CD4-positive, alpha-beta T cell treated with Interleukin-10 for 1 hour (primary cell): Measurements from ENCODE around the gene TREML4.
"Not testable (repeated sequence)": the region's sequence is repeated elsewhere in the genome, so short reads cannot be mapped to it uniquely, and the experiment has no call there.

Experiments
- DNase-seq: peaks from one replicate; pipeline ENCODE4 v3.0.0-alpha.2; 2020

Gene TREML4

DNA sequence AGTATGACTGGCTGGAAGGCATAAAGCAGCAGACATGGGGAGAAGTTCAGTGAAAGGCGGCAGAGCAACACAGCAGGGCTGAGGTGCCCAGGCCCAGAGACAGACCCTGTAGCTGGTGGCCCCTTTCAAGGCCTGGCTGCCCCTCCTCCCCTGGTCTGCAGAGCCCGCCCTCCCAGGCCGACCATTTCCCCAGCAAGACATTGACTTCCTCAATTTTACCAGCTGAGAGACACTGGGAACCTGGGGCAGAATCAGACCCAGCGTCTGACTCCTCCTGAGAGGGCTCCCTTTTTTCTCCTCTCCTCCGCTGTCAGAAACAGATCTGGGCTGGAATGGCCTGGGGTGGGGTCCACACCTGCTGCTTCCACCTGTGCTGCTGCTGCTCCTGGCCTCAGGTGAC is at the start of gene TREML4:
TREML4 (plus strand) TSS at position 254 of the 400 bp plus-strand sequence; CDS start at position 333, 79 bp downstream.
- no peak for DNase-seq

- DNase-seq, result no peak
Observed at GRCh38 chr6:41179163-41179562, 49.0 kb upstream of the TREML4 start.

GRCh38 chr6:41181566-41181965 is 46.6 kb upstream of the TREML4 start:
- no peak for DNase-seq

DNA sequence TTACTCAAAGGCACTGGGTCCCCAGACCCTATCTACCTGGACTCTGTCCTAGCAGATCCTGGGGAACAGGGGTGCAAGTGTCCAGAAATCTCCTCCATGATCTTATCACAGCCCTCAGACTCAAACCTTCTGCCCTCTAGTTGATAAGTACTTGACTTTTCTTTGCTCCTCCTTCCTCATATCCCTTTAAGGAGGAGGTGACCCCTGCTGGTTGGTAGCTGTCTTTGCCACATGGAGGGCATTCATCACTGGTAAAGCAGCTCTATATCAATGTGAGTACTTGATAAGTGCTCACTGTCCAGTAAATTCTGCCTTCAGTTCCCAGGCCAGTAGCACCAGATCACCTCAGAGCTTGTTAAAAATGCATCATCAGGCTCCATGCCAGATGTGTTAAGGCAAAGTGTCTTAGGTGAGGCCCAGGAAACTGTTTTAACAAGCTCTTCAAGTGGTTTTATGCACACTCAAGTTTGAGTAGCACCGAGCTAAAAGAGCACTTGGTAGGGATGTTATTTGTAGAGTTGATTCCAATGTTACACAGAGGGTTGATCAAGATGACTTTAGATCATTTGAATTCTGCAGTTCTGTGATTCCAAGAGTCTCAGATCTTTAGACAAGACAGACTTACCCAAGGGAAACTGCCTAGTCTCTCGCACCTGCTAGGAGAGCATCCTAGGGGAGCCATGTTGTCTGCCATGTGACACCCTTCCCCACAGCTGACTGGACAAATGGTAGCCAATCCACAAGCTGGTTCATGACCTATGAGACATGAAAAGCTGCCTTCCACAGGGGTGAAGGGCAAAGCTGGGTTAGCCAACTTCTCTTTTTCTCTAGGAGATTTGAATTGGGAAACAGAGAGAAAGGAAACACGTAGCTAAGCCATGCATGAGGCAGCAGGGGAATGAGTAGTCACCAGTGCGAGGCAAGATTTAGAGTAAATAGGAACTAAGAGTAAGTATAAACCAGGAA is 45.8 kb upstream of the TREML4 start:
- peak; percentile 71 for DNase-seq

GRCh38 chr6:41184761-41185160 is 43.4 kb upstream of the TREML4 start:
- DNase-seq, result no peak

DNA sequence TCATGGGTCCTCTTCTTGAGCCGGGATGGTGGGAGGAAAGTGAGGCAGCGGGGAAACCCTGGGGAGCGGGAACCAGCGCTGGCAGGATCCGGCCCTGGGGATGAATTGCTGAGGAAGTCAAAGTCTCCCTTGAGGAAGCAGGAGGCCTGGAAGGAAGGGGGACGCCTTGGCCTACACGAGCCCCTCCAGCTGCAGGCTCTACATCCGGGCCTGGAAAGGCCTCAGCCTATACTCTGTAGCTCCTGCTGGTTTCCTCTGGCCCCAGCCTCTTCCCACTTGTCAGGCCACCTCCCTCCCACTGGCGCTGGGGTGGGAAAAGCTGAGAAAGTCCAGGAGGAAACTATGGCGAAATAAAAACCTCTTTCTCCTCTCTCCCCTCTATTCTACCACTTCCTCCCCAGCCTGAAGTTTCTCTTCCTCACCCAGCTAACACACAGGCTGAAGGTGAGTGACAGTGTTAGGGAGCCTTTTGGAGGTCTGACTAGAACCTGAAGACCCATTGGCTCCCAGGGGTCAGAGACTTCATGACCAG is 42.1 kb upstream of the TREML4 start:
- no peak for DNase-seq

DNA sequence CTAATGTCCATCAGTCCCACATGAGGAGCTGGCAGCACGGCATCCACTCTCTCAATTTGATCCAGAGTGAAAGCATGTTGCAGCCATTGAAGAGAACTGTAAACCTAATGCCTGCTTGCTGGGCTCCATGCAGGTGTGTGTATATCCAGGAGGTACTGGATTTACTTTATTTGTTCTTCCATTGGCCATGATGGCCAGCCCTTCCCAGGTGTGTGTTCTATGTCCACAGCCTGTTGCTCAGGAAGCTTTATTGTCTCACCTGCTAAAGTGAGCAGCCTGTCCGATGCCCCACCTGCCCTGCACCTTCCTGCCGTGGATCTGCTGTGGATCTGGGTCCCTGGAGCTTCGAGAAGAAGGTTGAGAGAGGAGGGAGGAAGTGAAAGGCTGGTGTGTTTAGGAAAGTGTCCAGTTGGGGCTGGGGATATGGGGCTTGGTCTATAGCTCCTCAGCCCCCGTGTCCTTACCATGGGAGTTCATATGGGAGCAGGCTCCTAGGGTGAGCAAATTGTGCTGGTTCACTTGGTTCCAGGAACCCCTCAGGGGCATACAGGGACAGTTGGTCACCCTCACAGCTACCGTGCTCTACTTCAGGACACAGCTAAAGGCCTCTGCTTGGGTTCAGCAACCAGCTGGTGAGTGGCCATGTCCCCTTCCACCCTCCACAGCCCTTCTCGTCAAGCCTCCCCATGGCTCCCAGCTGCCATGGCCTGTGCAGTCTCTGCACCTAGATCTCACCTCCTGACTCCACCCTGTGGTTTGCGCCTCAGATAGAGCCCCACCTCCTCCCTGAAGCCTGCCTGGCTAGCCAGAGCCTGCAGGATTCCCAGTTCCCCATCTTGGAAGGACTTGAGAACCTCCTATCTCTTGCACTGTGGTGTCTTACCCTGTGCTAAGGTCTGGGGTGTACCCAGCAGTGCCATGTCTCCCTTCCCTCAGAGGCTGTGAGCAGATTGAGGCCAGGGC is 39.9 kb upstream of the TREML4 start:
- no peak for DNase-seq

DNA sequence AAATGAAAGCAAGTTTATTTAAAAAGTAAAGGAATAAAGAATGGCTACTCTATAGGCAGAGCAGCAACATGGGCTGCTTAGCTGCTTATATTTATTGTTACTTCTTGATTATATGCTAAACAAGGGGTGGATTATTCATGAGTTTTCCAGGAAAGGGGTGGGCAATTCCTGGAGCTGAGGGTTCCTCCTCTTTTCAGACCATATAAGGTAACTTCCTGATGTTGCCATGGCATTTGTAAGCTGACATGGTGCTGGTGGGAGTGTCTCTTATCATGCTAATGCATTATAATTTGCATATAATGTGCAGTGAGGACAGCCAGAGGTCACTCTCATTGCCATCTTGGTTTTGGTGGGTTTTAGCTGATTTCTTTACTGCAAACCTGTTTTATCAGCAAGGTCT is 39.1 kb upstream of the TREML4 start:
- not testable (repeated sequence) for DNase-seq

DNA sequence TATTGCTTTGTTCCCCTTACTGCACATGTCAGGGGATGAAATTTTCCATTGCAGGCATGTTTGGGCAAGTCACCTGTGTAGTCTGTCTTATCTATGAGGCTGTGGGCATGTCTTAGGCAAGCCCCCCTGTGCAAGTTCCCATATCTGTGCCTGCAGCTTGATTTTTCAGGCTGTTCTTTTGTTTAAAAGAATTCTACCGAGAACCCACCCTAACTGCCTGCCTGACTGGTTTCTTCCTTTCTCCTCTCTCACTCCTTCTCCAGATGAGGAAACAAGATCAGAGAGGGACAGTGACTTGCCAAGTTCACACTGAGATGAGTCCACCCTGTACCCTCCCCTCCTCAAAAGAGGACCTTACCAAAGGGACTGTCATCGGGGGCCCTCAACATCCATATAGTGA is 38.2 kb upstream of the TREML4 start:
- DNase-seq, result no peak

DNA sequence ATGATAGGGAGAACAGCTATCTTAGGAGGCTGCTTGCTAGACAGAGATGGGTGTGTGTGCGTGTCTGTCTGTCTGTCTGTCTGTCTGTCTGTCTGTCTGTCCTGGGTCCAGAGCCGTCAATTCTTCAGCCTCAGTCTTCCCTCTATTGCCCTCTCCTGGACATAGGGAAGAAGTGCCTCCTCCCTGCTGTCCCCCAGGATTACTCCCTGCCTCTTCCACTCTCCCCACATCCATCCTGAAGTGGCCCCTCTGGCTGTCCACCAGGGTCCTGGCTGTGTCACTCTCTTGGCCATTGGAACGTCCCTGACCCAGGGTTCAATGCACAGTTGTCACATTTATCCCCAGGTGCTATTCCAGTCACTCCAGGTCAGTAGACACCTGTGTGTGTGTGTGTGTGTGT is 37.4 kb upstream of the TREML4 start:
- no peak for DNase-seq

DNA sequence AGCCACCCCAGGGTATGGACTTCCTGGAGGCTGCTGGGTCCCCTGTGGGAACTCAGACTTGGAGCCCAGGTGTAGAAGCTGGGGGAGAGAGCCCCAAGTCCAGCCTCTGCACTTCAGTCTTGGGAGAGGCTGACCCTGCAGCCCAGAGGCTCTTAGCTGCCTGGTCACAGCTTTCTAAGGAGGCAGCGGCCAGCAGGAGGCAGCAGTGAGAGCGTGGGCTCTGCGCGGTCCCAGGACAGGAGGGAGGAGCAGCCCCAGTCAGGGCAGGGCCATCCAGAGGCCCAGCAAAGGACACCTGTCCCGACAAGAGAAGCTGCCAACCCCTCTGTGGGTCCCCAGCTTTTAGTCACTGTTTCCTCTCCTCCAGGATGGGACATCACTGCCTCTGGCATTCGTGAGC is 36.6 kb upstream of the TREML4 start:
- peak; percentile 34 for DNase-seq

- no peak for DNase-seq
Observed at GRCh38 chr6:41193171-41193734, 34.9 kb upstream of the TREML4 start.

DNA sequence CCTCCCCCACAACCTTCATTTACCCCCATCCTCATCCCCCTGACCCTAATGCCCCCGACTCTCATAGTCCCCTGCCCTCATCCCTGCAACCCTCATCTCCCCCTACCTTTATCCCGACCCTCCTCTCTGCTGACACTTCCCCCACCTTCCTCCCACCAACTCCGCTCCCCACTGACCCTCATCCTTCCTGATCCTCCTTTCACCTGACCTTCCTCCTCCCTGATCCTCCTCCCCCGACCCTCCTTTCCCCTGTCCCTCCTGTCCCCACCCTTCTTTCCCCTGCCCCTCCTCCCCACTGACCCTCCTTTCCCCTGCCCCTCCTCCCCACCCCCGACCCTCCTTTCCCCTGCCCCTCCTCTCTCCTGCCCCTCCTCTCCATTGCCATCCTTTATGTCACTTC is 34.3 kb upstream of the TREML4 start:
- no peak for DNase-seq

- DNase-seq, result no peak
Observed at GRCh38 chr6:41194386-41194785, 33.8 kb upstream of the TREML4 start.

- DNase-seq, result no peak
Observed at GRCh38 chr6:41197234-41197633, 30.9 kb upstream of the TREML4 start.

- DNase-seq, result peak; percentile 44
Observed at GRCh38 chr6:41199552-41200246, 28.4 kb upstream of the TREML4 start.

- DNase-seq, result peak; percentile 79
Observed at GRCh38 chr6:41200296-41200900, 27.8 kb upstream of the TREML4 start.

GRCh38 chr6:41200901-41201763 is 27.0 kb upstream of the TREML4 start, which contains the start of gene TREML2:
TREML2 (minus strand) TSS chr6:41201149; CDS start chr6:41201008, 141 bp downstream.
- DNase-seq, result no peak

DNA sequence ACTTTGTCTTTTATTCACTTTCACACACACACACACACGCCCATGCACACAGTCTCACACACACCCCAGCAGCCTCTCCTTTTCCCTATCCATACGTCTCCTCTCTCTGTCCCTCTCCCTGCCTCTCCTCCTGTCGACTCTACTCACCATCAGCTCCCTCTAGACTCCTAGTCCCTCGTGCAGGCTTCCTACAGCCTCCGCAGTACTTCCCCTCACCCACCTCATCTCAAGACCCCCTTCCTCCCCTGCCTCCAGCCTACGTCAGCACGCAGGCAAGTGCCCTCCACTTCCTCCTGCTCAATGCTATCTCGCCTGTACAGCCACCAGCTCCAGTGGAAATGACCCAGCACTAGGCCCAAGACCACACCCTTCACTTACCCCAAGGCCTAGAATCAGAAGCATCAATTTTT is 26.4 kb upstream of the TREML4 start:
- DNase-seq, result no peak

- DNase-seq, result no peak
Observed at GRCh38 chr6:41204156-41204555, 24.0 kb upstream of the TREML4 start.
